GM23338 (cell line): Measurements from ENCODE around the gene RPS6KA5.

Experiments
- EZH2 ChIP-seq: fragments of 200-600 bp; sonication (generic); IDR thresholded peaks from one replicate; pipeline ENCODE4 v1.8.0; 2017; ENCODE audit warnings: antibody characterized with exemption, mild to moderate bottlenecking, low read depth; ENCODE audit not compliant: unreplicated experiment
- EZH2phosphoT487 ChIP-seq: fragments of 200-600 bp; sonication (generic); IDR thresholded peaks from one replicate; pipeline ENCODE4 v1.8.1; 2018; ENCODE audit warnings: antibody characterized with exemption; ENCODE audit not compliant: unreplicated experiment
- JUNB ChIP-seq: IDR thresholded peaks from one replicate; pipeline ENCODE4 v1.6.1; 2016; ENCODE audit warnings: antibody characterized with exemption; ENCODE audit not compliant: unreplicated experiment
- POLR2AphosphoS5 ChIP-seq: IDR thresholded peaks from 2 replicates; pipeline ENCODE4 v1.6.1; 2016; ENCODE audit warnings: antibody characterized with exemption, low read depth
- TF ChIP-seq, protein P1 (sequence below), 2 experiments: fragments of 200-600 bp in 1 of 2; sonication (generic) in 1 of 2; conservative IDR thresholded peaks; 2 replicates each; pipeline versions ENCODE4 v1.5.1 to v1.6.1; 2016 to 2017; ENCODE audit warnings: antibody characterized with exemption in 2 of 2, low read depth in 2 of 2, mild to moderate bottlenecking in 2 of 2, moderate library complexity in 1 of 2
- TF ChIP-seq, protein P2 (sequence below): IDR thresholded peaks from one replicate; pipeline ENCODE4 v1.6.1; 2018; ENCODE audit warnings: antibody characterized with exemption; ENCODE audit not compliant: unreplicated experiment

DNA sequence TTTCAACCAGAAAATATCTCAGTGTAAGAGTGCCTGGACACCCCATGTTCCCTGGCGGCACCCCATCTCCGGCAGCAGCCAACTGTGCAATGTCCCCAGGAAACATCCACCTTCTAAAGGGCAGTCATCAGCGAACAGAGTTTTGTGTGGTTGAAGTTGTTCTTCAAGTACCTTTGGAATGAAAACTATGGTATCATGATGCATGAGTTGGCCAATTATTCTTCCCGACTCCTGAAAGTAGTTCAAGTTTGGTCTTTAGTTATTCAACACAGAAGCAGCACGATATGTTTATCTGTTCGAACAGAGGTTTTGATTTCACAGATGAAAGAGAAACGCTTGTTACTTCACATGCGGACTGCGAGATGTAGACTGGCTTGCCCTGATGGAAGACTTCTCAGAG lies 223.1 kb downstream of the RPS6KA5 start:
- TF ChIP-seq, protein P1, sequence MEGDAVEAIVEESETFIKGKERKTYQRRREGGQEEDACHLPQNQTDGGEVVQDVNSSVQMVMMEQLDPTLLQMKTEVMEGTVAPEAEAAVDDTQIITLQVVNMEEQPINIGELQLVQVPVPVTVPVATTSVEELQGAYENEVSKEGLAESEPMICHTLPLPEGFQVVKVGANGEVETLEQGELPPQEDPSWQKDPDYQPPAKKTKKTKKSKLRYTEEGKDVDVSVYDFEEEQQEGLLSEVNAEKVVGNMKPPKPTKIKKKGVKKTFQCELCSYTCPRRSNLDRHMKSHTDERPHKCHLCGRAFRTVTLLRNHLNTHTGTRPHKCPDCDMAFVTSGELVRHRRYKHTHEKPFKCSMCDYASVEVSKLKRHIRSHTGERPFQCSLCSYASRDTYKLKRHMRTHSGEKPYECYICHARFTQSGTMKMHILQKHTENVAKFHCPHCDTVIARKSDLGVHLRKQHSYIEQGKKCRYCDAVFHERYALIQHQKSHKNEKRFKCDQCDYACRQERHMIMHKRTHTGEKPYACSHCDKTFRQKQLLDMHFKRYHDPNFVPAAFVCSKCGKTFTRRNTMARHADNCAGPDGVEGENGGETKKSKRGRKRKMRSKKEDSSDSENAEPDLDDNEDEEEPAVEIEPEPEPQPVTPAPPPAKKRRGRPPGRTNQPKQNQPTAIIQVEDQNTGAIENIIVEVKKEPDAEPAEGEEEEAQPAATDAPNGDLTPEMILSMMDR (conservative IDR thresholded peaks at IDR 0.05; ENCODE audit: low read depth in 2 of 2) = no peak
- TF ChIP-seq EZH2 (no peak), EZH2phosphoT487 (no peak), POLR2AphosphoS5 (no peak), JUNB (no peak)
- TF ChIP-seq, protein P2, sequence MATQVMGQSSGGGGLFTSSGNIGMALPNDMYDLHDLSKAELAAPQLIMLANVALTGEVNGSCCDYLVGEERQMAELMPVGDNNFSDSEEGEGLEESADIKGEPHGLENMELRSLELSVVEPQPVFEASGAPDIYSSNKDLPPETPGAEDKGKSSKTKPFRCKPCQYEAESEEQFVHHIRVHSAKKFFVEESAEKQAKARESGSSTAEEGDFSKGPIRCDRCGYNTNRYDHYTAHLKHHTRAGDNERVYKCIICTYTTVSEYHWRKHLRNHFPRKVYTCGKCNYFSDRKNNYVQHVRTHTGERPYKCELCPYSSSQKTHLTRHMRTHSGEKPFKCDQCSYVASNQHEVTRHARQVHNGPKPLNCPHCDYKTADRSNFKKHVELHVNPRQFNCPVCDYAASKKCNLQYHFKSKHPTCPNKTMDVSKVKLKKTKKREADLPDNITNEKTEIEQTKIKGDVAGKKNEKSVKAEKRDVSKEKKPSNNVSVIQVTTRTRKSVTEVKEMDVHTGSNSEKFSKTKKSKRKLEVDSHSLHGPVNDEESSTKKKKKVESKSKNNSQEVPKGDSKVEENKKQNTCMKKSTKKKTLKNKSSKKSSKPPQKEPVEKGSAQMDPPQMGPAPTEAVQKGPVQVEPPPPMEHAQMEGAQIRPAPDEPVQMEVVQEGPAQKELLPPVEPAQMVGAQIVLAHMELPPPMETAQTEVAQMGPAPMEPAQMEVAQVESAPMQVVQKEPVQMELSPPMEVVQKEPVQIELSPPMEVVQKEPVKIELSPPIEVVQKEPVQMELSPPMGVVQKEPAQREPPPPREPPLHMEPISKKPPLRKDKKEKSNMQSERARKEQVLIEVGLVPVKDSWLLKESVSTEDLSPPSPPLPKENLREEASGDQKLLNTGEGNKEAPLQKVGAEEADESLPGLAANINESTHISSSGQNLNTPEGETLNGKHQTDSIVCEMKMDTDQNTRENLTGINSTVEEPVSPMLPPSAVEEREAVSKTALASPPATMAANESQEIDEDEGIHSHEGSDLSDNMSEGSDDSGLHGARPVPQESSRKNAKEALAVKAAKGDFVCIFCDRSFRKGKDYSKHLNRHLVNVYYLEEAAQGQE = no peak
